ENCODE results near the gene HSPH1. TPM values are rescaled to one million over a fixed set of nuclear protein-coding genes. Genes with fewer than 3 reads are reported as not detected.
A peak's percentile ranks its signal among the peaks of the same experiment; 100 is the strongest.

The HSPH1 gene
- total and polyA plus RNA-seq, 10 of the 15 experiments (the other 5 are each of a cell fraction or from before 2014, with no cell fraction given) = 40.2 to 159 (median 92.6) TPM

- TF ChIP-seq NFYA (IDR thresholded peaks at IDR 0.05; ENCODE audit: borderline replicate concordance, low read depth, low read length) = no peak
- no peak; a peak in 1 of 4 replicates for TF ChIP-seq ETV6 (conservative IDR thresholded peaks at IDR 0.05 in 1 of 2, IDR thresholded peaks at IDR 0.05 in 1 of 2; ENCODE audit: borderline replicate concordance in 1 of 2, low read depth in 1 of 2)
- 0 out of 2 replicates have a peak, but pooled peaks have one; percentile 1 for TF ChIP-seq NR2F1 (conservative IDR thresholded peaks at IDR 0.05)
- no peak for TF ChIP-seq PBX3 (IDR thresholded peaks at IDR 0.05; ENCODE audit: insufficient replicate concordance, low read depth, low read length)
- no peak for TF ChIP-seq NRF1 (conservative IDR thresholded peaks at IDR 0.05; ENCODE audit: low read depth, low read length)
- TF ChIP-seq BMI1 (IDR thresholded peaks at IDR 0.05; ENCODE audit: borderline replicate concordance) = no peak
- no peak for TF ChIP-seq SMC3 (IDR thresholded peaks at IDR 0.05; ENCODE audit: borderline replicate concordance, low read length)
- TF ChIP-seq SRF (IDR thresholded peaks at IDR 0.05; ENCODE audit: low read depth in 2 of 2, low read length in 2 of 2) = peak in 1 of 2 experiments; percentile 23; a peak in 1 of 4 replicates
- TF ChIP-seq TBL1XR1 (IDR thresholded peaks at IDR 0.05; ENCODE audit: low read depth, low read length) = 0 out of 2 replicates have a peak, but pooled peaks have one; percentile 46
- no peak for TF ChIP-seq REST (IDR thresholded peaks at IDR 0.05; ENCODE audit: low read depth, low read length)
- no peak for TF ChIP-seq ZSCAN29 (IDR thresholded peaks at IDR 0.05)
- TF ChIP-seq ZNF24 (IDR thresholded peaks at IDR 0.05) = no peak
- TF ChIP-seq ATF3 (IDR thresholded peaks at IDR 0.05; ENCODE audit: borderline replicate concordance, extremely low read depth, low read depth, low read length) = no peak; the same call in 1 of the 2 replicates
- TF ChIP-seq FOXM1 (IDR thresholded peaks at IDR 0.05; ENCODE audit: low read depth, low read length) = no peak
- TF ChIP-seq MYC (IDR thresholded peaks at IDR 0.05; ENCODE audit: insufficient read depth, insufficient read length, insufficient replicate concordance, low read length, severe bottlenecking) = no peak
- no peak for TF ChIP-seq PRDM15 (CRISPR knock-in tag; IDR thresholded peaks at IDR 0.05)
- TF ChIP-seq SUPT20H (IDR thresholded peaks at IDR 0.05; ENCODE audit: borderline replicate concordance, control insufficient read depth, low read depth, low read length) = no peak
Measured at GRCh38 chr13:31162151-31163008, 676 bp upstream of the HSPH1 start (continued).
